HepG2 (cell line): ENCODE results near the gene DNAJC18. TPM values are rescaled to one million over a fixed set of nuclear protein-coding genes. Genes with fewer than 3 reads are reported as not detected.

Experiments
- CSRNP2 ChIP-seq: sonication (generic); formaldehyde crosslinking; conservative IDR thresholded peaks from 2 replicates; pipeline ENCODE4 v1.8.0; 2022; ENCODE audit warnings: low read depth, missing genetic modification reagents
- E2F1 ChIP-seq: sonication (generic); formaldehyde crosslinking; IDR thresholded peaks from 2 replicates; pipeline ENCODE4 v1.5.0; 2020; ENCODE audit warnings: missing genetic modification reagents
- FOXO4 ChIP-seq: sonication (generic); formaldehyde crosslinking; conservative IDR thresholded peaks from 2 replicates; pipeline ENCODE4 v1.8.1; 2023; ENCODE audit warnings: missing genetic modification reagents
- HOXA9 ChIP-seq: sonication (generic); formaldehyde crosslinking; IDR thresholded peaks from 2 replicates; pipeline ENCODE4 v1.8.1; 2022; ENCODE audit warnings: missing genetic modification reagents, mild to moderate bottlenecking, moderate library complexity, borderline replicate concordance
- KIAA2018 ChIP-seq: sonication (generic); formaldehyde crosslinking; IDR thresholded peaks from 2 replicates; pipeline ENCODE4 v1.5.0; 2020; ENCODE audit warnings: mild to moderate bottlenecking, missing genetic modification reagents, borderline replicate concordance
- MYPOP ChIP-seq: sonication (generic); formaldehyde crosslinking; IDR thresholded peaks from 2 replicates; pipeline ENCODE4 v1.8.1; 2023; ENCODE audit warnings: mild to moderate bottlenecking, moderate library complexity, missing genetic modification reagents
- NFKB2 ChIP-seq: sonication (generic); formaldehyde crosslinking; IDR thresholded peaks from 2 replicates; pipeline ENCODE4 v1.4.0; 2020; ENCODE audit warnings: missing genetic modification reagents, borderline replicate concordance
- REL ChIP-seq: sonication (generic); formaldehyde crosslinking; conservative IDR thresholded peaks from 2 replicates; pipeline ENCODE4 v1.8.0; 2022; ENCODE audit warnings: mild to moderate bottlenecking, missing genetic modification reagents, moderate library complexity
- YEATS4 ChIP-seq: sonication (generic); formaldehyde crosslinking; IDR thresholded peaks from 2 replicates; pipeline ENCODE4 v1.4.0; 2020; ENCODE audit warnings: missing genetic modification reagents, borderline replicate concordance
- ZEB1 ChIP-seq: IDR thresholded peaks from 2 replicates; pipeline ENCODE4 v1.6.1; 2012; ENCODE audit warnings: mild to moderate bottlenecking, low read depth, inconsistent platforms; ENCODE audit not compliant: insufficient replicate concordance
- ZNF431 ChIP-seq: sonication (generic); formaldehyde crosslinking; IDR thresholded peaks from 2 replicates; pipeline ENCODE4 v1.9.0; 2022; ENCODE audit warnings: missing genetic modification reagents, low read depth, mild to moderate bottlenecking, borderline replicate concordance
- ZNF768 ChIP-seq: sonication (generic); formaldehyde crosslinking; IDR thresholded peaks from 2 replicates; pipeline ENCODE4 v1.4.0; 2020; ENCODE audit warnings: missing genetic modification reagents
- polyA plus RNA-seq, 8 experiments: library from polyadenylated mRNA; depleted of rRNA in 3 of 8; stranded (reverse) in 7 of 8; unstranded in 1 of 8; fragments of >200 nt; fragmentation: Illumina TruSeq in 4 of 8; extraction: Trizol in 4 of 8; gene quantifications; 2 replicates each; pipeline versions ENCODE4 v1.2.1 to v1.2.3, GENCODE V29; 2011 to 2016; ENCODE audit warnings: low read depth in 4 of 8, missing spikeins in 1 of 8, mixed read lengths in 1 of 8; ENCODE audit not compliant: insufficient read depth in 1 of 8
- total RNA-seq, 5 experiments: library from RNA; depleted of rRNA; stranded (reverse); fragments of >200 nt; fragmentation: Illumina TruSeq; extraction: Trizol; gene quantifications; 2 replicates each; pipeline ENCODE4 v1.2.3, GENCODE V29; 2016; ENCODE audit warnings: low read depth in 1 of 5

Gene DNAJC18
- total and polyA plus RNA-seq, 2 of the 13 experiments (the other 11 are each of a cell fraction or from before 2014, with no cell fraction given) = 6.5 to 6.6 TPM

GRCh38 chr5:139377226-139377625, 62.1 kb downstream of the DNAJC18 start (continued):
- TF ChIP-seq KIAA2018 (CRISPR knock-in tag) (no peak), NFKB2 (CRISPR knock-in tag) (no peak), HOXA9 (no peak), CSRNP2 (CRISPR knock-in tag) (no peak), ZNF768 (no peak), YEATS4 (no peak), ZNF431 (CRISPR knock-in tag) (no peak), MYPOP (CRISPR knock-in tag) (no peak), ZEB1 (no peak), FOXO4 (CRISPR knock-in tag) (no peak), E2F1 (CRISPR knock-in tag) (no peak), REL (CRISPR knock-in tag) (no peak)
